ENCODE results near the gene ZNF292.

GRCh38 chr6:87116922-87117321 lies 38.4 kb upstream of the ZNF292 start:
- TF ChIP-seq CTCF (IDR thresholded peaks at IDR 0.05), result no peak
- TF ChIP-seq POLR2A (IDR thresholded peaks at IDR 0.05), result no peak
- no peak for TF ChIP-seq EP300 (IDR thresholded peaks at IDR 0.05)

All from tibial nerve (tissue), 4 donors.